Body of pancreas (tissue), 4 donors: ENCODE data around the gene IFNLR1.

Experiments used
- CTCF ChIP-seq, 7 experiments: fragments of 450-650 bp in 4 of 7; fragments of 200-600 bp in 3 of 7; sonication (generic) in 3 of 7; IDR thresholded peaks; one replicate each; pipeline ENCODE4 v1.5.1; 2016 to 2019; ENCODE audit warnings: antibody characterized with exemption in 7 of 7
- POLR2A ChIP-seq, 3 donors: fragments of 450-650 bp; IDR thresholded peaks; one replicate each; pipeline ENCODE4 v1.6.1; 2016; ENCODE audit warnings: antibody characterized with exemption in 3 of 3, mild to moderate bottlenecking in 2 of 3

DNA sequence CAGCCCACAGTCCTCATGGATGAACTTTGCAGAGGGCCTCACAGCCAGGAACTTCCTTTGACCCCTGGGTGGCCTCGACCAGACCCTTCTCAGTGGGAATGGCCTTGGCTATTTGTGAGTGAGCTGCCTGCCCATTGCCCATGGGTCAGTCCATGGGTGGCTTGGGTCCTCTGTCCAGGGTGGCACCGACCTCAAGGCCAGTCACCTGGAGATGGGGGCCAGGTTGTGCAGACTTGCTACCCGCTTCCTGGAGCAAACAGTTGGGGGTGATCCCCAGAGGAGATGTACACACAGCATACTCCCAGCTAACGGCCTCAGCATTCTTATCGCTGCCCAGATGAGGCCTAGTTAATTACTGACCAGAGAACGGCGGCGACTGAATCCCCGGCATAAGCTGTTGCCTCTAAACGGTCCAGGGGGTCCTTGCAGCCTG is 23.1 kb upstream of the IFNLR1 start:
- TF ChIP-seq POLR2A (IDR thresholded peaks at IDR 0.05): no peak
- TF ChIP-seq CTCF (IDR thresholded peaks at IDR 0.05): no peak
